ENCODE results near the gene ARL14EP.
A peak's percentile ranks its signal among the peaks of the same experiment; 100 is the strongest.

The ARL14EP gene

DNA sequence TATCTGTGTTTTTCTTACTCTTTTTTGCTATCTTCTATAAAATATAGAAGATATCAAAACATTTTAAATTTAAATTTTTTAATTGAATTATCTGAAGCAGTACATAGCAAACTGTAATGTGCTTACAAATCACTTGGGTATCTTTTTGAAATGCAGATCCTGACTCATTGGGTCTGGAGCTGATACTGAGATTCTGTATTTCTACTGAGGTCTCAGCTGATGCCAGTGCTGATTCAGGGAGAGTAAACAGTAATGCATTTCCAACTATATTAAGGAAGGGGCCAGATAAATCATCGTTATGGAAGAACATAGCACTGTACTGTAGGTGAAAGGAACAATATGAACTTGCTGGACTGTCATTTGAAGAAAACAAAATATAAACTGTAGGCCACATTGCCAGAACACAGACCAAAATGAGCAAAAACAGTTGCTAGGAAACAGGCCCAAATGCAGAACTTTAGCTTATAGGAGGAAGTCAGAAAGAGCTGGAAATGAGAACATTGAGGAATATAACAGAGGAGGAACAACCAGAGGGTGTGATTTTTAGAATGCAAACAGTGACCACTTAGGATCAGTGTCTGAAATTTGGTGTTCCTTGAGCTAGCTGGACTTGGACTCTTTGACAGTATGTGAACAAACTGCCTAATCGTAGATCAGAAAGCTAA is 3.3 kb downstream of the ARL14EP start:
- no peak overlapping the region for H3K27ac ChIP-seq
- TF ChIP-seq CTCF (conservative IDR thresholded peaks at IDR 0.05) (no peak), ZFX (IDR thresholded peaks at IDR 0.05) (no peak)

- H3K27ac ChIP-seq, result no peak overlapping the region
Measured at GRCh38 chr11:30326906-30327305, 4.0 kb downstream of the ARL14EP start.

DNA sequence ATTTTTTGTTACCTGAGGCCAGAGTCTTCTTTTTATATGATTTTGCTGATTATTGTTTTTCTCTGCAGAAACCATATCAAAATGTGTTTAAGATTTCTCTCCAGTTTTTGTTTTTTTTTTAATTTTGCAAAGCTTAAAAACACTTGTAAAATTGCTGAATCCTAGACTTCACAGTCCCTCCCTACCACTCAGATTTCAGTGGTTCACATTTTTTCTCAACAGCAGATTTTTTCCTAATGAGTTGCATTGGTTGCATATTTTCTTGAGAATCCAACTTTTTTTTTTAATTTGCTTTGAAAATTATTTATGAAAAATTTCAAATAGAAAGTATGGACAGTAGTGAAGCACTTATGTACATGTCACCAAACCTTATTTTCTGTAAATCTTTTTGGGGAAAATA is 5.8 kb downstream of the ARL14EP start:
- TF ChIP-seq ZFX (IDR thresholded peaks at IDR 0.05) (no peak), CTCF (conservative IDR thresholded peaks at IDR 0.05) (no peak)
- H3K27ac ChIP-seq, result no peak overlapping the region

More at GRCh38 chr11:30326906-30327305, 4.0 kb downstream of the ARL14EP start:
- TF ChIP-seq CTCF (conservative IDR thresholded peaks at IDR 0.05) (no peak), ZFX (IDR thresholded peaks at IDR 0.05) (no peak)

- no peak overlapping the region for H3K27ac ChIP-seq
- TF ChIP-seq CTCF (conservative IDR thresholded peaks at IDR 0.05) (no peak), ZFX (IDR thresholded peaks at IDR 0.05) (no peak)
Measured at GRCh38 chr11:30329150-30329940, 6.4 kb downstream of the ARL14EP start.

DNA sequence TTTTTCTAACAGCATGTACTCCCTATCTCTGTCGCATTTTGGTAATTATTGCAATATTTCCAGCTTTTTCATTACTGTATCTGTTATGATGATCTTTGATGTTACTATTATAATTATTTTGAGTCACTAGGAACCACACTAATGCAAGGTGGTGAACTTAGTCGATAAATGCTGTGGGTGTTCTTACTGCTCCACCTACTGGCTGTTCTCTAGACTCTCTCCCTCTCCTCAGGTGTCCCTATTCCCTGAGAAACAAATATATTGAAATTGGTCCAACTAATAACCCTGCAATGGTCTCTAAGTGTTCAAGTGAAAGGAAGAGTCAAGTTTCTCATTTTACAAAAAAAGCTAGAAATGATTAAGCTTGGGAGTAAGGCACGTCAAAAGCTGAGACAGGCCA is 10.5 kb downstream of the ARL14EP start:
- no peak for TF ChIP-seq ZFX (IDR thresholded peaks at IDR 0.05)
- TF ChIP-seq CTCF (conservative IDR thresholded peaks at IDR 0.05), result peak; percentile 76
- no peak overlapping the region for H3K27ac ChIP-seq

- H3K27ac ChIP-seq, result no peak overlapping the region
- TF ChIP-seq ZFX (IDR thresholded peaks at IDR 0.05) (no peak), CTCF (conservative IDR thresholded peaks at IDR 0.05) (no peak)
Measured at GRCh38 chr11:30342736-30343166, 19.8 kb downstream of the ARL14EP start.

- H3K27ac ChIP-seq, result no peak overlapping the region
- TF ChIP-seq ZFX (IDR thresholded peaks at IDR 0.05) (no peak), CTCF (conservative IDR thresholded peaks at IDR 0.05) (no peak)
Measured at GRCh38 chr11:30344085-30344484, 21.2 kb downstream of the ARL14EP start.

Measured in C4-2B (cell line).